ENCODE results near the gene AQP6.
A peak's percentile ranks its signal among the peaks of the same experiment; 100 is the strongest.

AQP6 gene

DNA sequence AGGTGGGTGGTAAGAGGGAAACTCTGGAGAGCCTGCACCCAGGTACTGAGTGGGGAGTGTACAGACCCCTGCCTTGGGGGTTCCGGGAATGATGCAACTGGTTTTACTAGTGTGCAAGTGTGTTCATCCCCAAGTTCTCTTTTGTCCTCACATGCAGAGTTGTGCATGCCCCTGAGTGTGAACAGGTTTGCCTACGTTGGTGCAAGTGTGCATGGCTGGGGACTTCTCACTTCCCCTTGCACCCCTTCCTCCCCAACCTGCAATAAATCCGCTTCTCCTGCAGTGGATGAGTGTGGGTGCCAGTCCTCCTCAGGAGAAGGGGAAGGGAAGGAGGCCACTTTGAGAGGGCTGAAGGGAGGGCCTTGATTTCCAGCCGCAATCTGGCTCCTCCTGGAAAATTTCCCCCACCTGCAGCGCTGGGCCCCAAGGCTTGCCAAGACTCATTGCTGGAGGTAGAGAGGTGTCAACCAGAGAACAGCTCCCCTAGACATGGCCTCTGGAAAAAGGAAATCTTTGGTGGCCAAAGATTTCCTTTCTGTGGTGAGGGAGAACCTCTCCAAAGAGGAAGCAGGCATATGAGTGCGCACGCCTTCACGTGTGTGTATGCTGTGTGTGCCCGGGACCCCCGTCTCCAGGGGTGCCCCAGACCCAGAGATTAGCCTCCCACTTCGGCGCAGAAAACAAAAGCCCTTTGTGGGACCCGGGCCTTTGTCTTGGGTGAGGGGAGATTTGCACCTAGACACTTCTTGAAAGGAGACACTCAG is 16.7 kb upstream of the AQP6 start:
- DNase-seq (ENCODE audit: low spot score), result no peak

DNA sequence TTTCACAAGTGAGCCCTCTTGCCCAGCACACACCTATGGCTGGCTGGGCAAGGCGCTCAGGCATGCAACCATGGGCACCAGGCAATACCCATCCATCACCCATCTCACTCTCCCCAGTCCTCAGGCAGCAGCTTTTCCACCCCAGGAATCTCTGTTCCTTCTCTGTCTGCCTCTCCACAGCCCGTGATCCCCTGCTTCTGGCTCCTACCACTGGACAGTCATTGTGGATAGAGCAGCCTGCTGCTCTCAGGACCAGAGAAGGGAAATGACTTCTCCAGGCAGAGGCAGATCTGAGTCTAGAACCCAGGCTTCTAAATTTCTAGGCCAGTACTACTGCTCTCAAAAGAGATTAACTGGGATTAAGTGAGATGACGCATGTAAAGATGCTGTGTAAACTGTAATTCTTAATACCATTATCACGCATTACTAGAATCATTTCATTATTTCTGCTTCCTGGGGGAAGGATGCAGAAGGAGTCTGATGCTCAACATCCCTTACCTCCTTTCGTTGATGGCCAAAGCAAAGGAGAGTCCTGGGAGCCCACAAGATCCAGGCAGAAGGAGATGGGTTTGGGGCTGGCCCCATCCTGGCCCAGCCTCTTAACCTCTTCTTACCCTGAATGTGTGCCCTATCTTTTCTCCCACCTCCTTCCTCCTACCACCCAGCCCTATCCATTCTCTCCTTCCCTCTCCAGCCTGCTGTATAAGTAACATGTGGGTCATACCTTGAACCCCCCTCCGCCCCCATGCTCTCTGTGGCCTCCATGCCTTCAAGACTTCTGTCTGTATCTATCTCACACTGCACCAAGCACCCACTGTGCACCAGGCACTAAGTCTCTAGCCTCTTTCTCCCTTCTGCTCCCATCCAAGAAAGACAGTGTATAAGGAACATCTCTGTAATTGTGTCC is 15.8 kb upstream of the AQP6 start:
- no peak for DNase-seq (ENCODE audit: low spot score)

DNA sequence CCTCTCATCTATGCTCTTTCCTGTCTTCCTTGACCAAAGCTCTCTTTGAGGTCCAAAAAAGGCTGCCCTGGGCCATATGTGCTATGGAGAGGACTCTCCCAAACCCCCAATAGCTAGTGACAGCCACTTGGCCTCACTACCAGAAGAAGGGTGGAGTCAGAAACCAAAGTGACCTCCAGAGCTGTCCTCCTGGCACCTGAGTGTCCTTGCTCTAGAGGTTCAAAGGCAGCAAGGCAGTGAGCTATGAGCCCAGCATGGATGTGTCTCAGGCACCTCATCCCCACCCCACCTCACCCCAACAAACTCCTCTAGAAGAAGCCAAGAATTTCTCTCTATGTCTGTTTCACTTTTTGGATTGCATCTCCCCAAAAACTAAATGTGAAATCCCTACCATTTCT is 15.2 kb upstream of the AQP6 start:
- DNase-seq (ENCODE audit: low spot score), result no peak

DNA sequence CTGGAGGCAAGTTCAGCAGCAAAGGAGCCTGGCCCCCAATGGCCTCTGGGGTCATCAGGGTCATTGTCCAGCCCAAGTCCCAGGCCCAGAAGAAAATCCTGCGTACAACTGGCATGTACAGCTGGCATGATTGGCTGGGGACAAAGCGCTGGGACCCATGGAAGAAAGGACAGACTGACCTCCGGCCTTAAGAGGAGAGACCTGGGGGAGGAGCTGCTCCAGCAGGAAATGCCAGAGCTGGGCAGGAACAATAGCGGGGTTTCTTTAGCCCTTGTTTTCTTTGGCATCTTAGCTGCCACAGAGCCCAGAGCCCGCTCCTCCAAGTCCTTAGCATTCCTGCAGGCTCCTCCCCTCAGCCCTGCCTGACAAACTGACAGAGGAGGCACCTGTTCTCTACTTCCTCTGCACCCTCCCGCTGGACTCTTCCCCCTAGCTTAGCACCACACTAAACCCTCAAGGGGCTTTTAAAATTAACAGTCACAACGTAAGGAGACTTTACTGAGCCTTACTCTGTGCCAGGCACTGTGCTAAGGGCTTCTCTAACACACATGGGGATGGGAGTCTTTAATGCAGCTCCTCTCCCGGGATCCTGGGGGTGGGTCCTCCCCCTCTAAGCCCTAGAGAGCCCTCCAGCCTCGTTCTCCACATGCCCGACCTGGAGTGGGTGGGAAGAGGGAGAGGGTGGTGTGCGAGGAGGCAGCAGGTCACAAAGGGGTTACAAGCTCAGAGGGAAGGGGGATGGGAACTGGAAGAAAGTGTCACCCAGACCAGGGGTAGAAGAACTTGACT is 12.9 kb upstream of the AQP6 start:
- DNase-seq (ENCODE audit: low spot score), result no peak

DNA sequence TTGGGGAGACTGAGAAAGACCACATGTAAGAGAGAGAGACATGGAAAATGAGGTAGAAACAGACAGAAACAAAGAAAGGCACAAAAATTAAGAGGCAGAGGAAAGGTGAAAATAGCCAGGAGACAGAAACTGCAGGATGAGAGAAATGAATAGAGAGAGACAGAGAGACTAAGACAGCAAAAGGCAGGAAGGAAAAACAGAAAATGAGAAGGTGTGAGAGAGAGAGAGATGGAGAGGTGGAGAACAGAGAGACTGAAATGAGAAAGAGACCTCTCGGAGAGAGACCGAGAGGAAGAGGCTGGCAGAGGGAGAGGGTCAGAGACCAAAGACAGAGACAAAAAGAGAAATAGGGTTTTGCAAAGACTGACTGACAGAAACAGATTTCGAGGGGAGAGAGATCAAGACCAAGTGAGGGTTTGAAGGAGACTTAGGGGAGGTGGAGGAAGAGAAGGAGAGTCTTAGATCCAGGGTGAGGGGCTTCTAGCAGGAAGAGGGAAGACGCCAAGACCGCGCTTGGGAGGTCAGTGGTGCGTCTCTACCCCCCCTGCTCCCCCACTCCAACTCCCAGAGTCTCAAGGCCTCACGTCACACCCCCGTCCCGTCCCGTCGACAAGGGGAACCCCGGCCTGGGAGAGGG is 12.2 kb upstream of the AQP6 start:
- no peak for DNase-seq (ENCODE audit: low spot score)

DNA sequence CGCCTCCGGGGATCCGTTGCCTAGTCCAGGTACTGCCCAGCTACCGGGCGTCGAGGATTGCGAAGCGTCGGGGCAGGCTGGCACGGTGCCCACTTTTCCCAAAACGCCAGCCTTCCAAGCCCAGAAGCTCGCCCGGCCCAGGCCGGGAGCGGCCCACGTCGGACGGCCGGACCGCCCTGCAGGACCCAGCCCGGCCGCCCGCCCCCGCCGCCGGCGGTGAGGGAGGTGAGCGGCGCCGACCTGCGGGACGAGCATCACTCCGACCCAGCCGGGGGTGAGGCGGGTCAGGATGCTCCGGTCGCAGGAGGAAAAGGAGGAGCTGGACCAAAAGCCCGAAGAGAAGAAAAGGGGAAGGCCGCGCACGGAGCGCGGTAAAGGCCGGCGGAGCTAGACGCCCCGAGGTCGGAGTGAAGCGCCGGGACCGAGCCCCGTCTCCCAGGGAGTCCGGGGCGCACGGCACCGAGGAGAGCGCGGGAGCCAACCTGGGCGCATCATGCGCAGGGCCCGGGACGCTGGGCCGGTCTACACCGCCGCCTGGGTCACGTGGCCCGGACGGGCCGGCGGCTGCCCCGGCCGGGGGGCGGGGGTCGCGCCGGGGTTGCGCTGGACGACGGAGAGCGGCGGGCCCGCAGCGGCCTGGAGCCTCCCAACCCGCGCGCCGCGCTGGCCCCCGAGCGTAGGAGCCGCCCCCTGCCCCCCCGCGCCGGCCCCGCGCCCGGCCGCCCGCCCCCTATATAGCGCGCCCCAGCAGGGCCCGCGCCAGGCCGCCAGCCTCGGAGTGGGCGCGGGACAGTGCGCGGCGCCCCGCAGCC is 11.4 kb upstream of the AQP6 start, which contains the start of gene AQP5:
Gene AQP5, plus strand, starts transcription at position 762 of the 812 bp plus-strand sequence. CDS start 146 bp downstream, outside the sequence.
- DNase-seq (ENCODE audit: low spot score), result no peak

DNA sequence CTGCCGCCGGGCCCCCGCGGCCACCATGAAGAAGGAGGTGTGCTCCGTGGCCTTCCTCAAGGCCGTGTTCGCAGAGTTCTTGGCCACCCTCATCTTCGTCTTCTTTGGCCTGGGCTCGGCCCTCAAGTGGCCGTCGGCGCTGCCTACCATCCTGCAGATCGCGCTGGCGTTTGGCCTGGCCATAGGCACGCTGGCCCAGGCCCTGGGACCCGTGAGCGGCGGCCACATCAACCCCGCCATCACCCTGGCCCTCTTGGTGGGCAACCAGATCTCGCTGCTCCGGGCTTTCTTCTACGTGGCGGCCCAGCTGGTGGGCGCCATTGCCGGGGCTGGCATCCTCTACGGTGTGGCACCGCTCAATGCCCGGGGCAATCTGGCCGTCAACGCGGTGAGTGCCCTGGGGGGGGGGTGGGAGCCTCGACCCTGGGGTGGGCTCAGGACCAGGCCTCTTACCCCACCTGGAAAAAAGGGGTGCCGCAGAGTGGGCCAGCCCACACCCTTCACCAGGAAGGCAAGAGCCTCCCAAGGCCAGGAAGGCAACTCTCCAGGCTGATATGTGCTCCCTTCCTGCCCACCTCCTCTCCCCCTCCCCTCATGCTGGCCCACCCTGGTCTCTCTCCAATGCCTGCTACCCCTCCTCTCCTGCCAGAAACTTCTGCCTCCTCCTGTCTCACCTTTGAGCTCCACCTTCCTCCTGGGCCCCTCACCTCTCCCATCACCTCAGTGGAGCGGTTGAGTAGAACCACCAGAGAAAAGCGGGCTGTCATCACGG is 10.6 kb upstream of the AQP6 start:
- DNase-seq (ENCODE audit: low spot score), result no peak

DNA sequence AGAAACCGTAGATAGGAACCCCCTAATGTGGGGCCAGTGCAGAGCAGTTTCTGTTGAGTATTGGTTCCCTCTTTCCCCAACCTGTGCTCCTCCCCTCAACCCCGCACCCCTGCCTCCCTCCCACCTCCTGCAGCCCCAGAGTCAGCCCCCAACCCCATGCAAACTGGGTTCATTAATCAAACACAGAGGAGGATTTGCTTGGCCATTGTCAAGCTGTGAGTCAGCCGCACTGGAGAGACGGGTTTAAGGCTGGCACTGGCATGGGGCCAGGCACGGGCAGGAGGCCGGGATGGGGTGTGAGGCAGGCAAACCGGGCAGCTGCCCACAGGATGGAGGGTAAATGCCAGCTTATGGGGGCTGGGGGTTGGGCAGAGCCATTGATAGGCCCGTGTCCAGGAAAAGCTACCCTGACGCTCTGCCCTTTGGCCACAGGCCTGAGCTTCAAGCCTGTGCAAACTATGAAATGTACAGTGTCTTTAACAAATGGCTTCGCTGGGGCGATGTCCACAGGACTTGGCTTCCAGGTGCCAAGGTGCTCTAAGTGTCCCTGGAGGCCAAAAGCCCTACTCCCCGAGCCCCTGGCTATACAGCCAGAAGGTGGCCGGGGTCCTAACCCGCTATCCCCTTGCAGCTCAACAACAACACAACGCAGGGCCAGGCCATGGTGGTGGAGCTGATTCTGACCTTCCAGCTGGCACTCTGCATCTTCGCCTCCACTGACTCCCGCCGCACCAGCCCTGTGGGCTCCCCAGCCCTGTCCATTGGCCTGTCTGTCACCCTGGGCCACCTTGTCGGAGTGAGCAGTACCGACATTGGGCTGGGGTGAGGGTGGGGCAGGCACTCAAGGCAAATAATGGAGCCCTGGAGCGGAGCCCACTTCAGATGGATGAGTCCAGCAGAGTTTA is 9.6 kb upstream of the AQP6 start:
- no peak for DNase-seq (ENCODE audit: low spot score)

DNA sequence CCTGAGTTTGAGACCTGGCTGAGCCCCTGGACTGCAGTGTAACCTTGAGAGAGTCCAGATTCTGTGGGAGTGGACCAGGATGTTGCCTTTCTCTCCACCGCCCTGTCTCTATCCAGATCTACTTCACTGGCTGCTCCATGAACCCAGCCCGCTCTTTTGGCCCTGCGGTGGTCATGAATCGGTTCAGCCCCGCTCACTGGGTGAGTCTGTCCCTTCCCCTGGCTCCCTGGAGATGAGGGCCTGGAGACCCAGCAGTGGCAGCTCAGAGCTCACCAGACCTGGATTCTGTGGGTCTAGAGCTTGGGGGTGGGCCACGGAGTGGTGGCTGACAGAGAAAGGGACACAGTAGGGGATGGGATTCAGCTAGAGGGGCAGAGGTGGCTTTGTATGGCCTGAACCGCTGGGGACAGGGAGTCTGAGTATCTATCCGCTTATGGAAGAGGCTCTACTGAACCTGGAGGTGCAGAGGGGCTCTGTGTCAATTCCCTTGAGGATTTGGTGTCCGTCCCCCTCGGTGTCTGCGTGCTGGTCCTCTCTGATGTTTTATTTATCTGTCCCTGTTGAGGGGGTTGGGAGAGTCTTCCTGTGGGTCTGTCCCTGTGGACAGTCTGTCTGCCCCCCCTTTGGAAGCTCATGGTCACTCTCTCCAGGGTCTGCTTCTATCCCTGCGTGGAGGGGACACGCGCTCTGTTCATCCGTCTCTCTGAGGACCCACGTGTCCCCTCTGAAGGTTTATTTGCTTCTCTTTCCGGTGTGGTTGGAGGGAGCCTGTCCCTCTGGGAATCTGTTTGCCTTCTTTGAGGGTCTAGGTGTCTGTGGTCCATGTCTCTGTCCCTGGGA is 8.6 kb upstream of the AQP6 start:
- DNase-seq (ENCODE audit: low spot score), result no peak

DNA sequence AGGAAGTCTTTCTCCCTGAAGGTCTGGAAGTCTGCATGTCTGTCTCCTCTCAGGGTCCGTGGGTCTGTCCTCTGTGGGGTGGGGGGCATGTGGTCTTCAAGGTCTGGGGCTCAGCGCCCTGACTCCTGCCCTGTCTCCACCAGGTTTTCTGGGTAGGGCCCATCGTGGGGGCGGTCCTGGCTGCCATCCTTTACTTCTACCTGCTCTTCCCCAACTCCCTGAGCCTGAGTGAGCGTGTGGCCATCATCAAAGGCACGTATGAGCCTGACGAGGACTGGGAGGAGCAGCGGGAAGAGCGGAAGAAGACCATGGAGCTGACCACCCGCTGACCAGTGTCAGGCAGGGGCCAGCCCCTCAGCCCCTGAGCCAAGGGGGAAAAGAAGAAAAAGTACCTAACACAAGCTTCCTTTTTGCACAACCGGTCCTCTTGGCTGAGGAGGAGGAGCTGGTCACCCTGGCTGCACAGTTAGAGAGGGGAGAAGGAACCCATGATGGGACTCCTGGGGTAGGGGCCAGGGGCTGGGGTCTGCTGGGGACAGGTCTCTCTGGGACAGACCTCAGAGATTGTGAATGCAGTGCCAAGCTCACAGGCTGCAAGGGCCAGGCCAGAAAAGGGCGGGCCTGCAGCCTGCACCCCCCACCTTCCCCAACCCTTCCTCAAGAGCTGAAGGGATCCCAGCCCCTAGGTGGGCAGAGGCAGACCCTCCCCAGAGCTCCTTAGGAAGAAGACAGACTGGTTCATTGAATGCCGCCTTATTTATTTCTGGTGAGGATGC is 7.7 kb upstream of the AQP6 start:
- DNase-seq (ENCODE audit: low spot score), result no peak

DNA sequence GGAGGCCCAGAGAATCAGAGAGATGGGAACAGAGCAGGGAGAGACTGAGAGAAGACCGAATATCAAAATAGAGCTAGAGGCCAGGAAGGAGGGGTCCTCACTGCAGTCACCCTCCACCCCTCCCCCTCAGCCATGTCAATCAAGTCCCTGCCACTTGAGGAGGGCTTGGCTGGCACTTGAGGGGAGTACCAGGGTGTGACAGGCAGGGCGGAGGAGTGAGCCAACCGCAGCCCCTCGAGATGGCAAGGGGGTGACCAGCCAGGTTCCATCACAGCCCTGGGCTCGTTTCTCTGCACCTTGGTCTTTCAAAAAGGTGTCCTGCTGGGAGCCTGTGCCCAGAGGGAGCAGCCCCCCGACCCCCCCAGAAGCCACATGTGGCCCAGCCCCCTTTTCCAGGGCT is 6.9 kb upstream of the AQP6 start:
- no peak for DNase-seq (ENCODE audit: low spot score)

DNA sequence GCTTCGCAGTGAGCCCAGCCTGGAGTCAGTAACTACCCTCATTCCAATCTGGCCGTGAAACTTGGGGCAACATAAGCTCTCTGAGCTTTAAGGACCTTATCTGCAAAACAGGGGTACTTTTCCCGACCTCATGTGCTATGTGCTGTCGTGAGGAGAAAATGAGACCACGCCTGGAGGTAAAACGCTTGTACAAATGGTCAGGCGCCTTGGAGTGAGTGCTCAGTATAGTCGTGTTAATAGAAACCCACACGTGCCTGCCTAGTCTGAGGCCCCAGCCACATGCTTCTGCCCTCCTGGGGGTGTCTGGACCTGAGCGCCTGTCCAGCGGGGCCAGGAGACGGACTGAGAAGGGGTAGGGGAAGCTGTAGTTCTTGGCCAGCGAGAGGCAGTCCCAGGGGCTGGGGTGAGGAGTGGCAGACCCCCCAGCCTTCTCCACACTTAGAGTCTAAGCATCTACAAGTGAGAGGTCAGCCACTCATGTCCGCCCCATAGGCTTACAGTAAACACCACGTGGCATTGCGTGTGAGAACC is 6.2 kb upstream of the AQP6 start:
- no peak for DNase-seq (ENCODE audit: low spot score)

DNA sequence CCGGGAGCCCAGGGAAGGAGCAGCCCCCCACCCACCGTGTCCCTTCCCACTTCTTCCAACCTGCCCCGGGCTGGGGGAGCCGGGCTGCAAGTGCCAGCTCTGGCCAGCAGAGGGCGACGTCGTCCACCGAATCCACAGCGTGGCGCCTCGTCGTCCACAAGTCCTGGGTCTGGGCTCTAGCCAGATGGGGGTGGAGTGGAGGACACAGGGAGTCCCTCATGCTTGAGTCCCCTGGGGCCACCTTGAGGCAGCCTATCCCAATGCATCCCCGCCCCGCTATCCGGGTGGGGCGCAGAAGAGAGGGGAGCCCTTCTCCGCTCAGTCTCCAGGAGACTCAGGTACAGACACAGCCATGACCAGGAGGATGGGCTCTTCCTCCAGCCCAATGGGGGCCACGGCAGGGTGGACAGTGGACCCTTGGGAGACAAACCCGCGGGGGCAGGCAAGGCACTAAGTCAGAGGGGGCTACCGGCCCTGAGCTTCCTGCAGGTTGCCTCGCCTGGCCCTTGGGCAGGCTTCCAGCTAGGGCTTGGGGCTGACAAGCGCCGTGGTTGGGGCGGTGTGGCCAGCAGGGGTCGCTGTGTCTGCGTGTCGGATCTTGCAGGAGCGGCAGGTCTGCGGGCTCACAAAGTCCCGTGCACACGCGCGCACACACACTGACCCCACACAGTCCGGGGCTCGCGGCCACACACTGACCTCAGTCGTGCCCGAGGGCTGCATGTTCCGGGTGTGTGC is 5.5 kb upstream of the AQP6 start:
- peak; percentile 88 for DNase-seq (ENCODE audit: low spot score)

DNA sequence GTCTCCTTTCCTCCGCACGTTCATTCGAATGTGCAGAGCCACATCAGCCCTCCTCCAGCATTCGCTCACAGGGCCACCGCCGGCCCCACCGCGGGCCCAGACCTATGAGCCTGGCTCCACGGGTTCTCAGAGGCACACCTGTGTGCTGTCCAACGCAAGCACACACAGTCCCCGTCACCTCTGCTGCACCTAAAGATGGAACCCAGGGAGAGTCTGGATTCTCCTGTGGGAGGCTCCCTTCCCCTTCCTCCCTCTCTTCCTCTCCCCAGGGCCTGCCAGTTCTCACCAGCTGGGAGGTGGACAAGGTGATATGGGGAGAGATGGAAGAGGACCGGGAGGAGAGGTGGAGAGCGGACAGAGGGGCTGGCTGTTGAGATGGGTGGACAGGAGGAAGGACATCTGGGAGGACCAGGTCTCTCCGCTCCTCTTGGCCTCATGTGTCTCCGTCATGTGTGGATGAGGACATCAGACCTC is 4.9 kb upstream of the AQP6 start:
- no peak for DNase-seq (ENCODE audit: low spot score)

DNA sequence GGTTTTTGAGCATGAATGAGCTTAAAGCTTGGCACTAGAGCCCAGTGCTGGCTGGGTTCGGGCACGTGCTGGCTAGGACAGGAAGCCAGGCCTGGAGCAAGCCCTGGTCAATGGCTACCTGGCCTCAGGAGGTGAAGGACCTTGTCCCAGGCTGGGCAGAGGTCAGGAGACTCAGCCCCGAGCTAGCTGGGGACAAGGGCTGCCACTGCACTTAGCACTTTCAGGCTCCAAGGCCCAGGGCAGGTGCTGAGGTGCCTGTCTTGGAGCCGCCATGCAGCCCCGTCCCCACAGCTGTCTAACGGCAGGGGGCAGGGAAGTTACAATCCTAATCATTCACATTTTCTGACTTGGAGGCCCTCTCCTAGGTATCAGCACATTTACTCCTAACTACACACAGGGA is 4.3 kb upstream of the AQP6 start:
- no peak for DNase-seq (ENCODE audit: low spot score)

DNA sequence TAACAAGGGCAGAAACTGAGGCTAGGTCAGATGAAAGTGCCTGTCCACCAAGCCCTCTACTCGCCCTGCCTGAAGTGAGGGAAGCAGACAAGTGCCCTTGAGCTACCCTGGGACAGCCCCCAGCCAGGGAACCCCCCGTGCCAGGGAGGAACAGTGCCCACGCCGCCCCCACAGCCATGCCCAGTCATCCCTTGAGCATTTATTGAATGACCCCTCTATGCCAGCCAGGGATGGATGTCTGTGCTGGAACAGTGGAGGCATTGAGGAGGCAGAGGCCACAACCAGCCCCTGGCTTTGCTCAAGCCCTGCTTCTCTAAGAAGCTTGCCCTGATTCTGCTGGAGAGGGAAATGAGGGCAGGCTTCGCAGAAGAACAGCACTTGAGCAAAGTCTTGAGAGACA is 3.7 kb upstream of the AQP6 start:
- DNase-seq (ENCODE audit: low spot score), result no peak

Measured in germinal center (tissue), 1 donor.